Measurements from ENCODE around the gene INAFM2. TPM values are rescaled to one million over a fixed set of nuclear protein-coding genes. Genes with fewer than 3 reads are reported as not detected.

The INAFM2 gene
- total RNA-seq, 2 donors from 2014 or later, result 9.2 to 48.3 TPM

- Mint-ChIP-seq H3K4me1 (peaks cover 4% of the 10 kb centered on the region), H3K4me3 (no peak overlapping the region), H3K36me3 (ENCODE audit: low read depth) (peaks cover 4% of the 10 kb centered on the region), H3K27ac (no peak overlapping the region), H3K27me3 (no peaks in the 10 kb centered on the region)
- H3K9me3 ChIP-seq (ENCODE audit: control insufficient read depth, low read length, poor library complexity, severe bottlenecking), result no peaks in the 10 kb centered on the region
- ATAC-seq (no peak), DNase-seq (no peak)
These were observed 31.2 kb upstream of the INAFM2 start for GRCh38 chr15:40292246-40292645.

- Mint-ChIP-seq H3K27ac (peak overlapping the region; percentile 37), H3K4me1 (peaks cover 6% of the 10 kb centered on the region), H3K36me3 (ENCODE audit: low read depth) (peaks cover 6% of the 10 kb centered on the region), H3K27me3 (no peaks in the 10 kb centered on the region), H3K4me3 (no peak overlapping the region)
- DNase-seq, result no peak
- H3K9me3 ChIP-seq (ENCODE audit: control insufficient read depth, low read length, poor library complexity, severe bottlenecking), result no peaks in the 10 kb centered on the region
- no peak for ATAC-seq
These were observed 30.5 kb upstream of the INAFM2 start for GRCh38 chr15:40293006-40293405.

GRCh38 chr15:40293905-40294895 lies 29.3 kb upstream of the INAFM2 start:
- H3K9me3 ChIP-seq (ENCODE audit: control insufficient read depth, low read length, poor library complexity, severe bottlenecking), result no peaks in the 10 kb centered on the region
- no peak overlapping the region for H3K27ac Mint-ChIP-seq
- no peaks in the 10 kb centered on the region for H3K27me3 Mint-ChIP-seq
- peaks cover 6% of the 10 kb centered on the region for H3K4me1 Mint-ChIP-seq
- no peak overlapping the region for H3K4me3 Mint-ChIP-seq
- ATAC-seq (no peak), DNase-seq (no peak)
- H3K36me3 Mint-ChIP-seq (ENCODE audit: low read depth), result peaks cover 6% of the 10 kb centered on the region

GRCh38 chr15:40295297-40295696 lies 28.2 kb upstream of the INAFM2 start:
- no peak for ATAC-seq
- H3K9me3 ChIP-seq (ENCODE audit: control insufficient read depth, low read length, poor library complexity, severe bottlenecking), result no peaks in the 10 kb centered on the region
- Mint-ChIP-seq H3K27ac (no peak overlapping the region), H3K4me3 (no peak overlapping the region), H3K27me3 (no peaks in the 10 kb centered on the region), H3K36me3 (ENCODE audit: low read depth) (peaks cover 4% of the 10 kb centered on the region), H3K4me1 (peaks cover 4% of the 10 kb centered on the region)
- no peak for DNase-seq

- no peaks in the 10 kb centered on the region for H3K9me3 ChIP-seq (ENCODE audit: control insufficient read depth, low read length, poor library complexity, severe bottlenecking)
- ATAC-seq, result no peak
- Mint-ChIP-seq H3K27ac (peak overlapping the region; percentile 68), H3K27me3 (no peaks in the 10 kb centered on the region), H3K36me3 (ENCODE audit: low read depth) (peaks cover 4% of the 10 kb centered on the region), H3K4me3 (no peak overlapping the region), H3K4me1 (peaks cover 4% of the 10 kb centered on the region)
- no peak for DNase-seq
These were observed 27.5 kb upstream of the INAFM2 start for GRCh38 chr15:40295877-40296560.

GRCh38 chr15:40296561-40297230 lies 26.8 kb upstream of the INAFM2 start:
- Mint-ChIP-seq H3K27me3 (no peaks in the 10 kb centered on the region), H3K4me3 (no peak overlapping the region), H3K36me3 (ENCODE audit: low read depth) (peaks cover 4% of the 10 kb centered on the region), H3K4me1 (peaks cover 4% of the 10 kb centered on the region), H3K27ac (peak overlapping the region; percentile 68)
- ATAC-seq, result no peak
- DNase-seq, result no peak
- H3K9me3 ChIP-seq (ENCODE audit: control insufficient read depth, low read length, poor library complexity, severe bottlenecking), result no peaks in the 10 kb centered on the region

GRCh38 chr15:40297356-40297755 lies 26.1 kb upstream of the INAFM2 start:
- peaks cover 4% of the 10 kb centered on the region for H3K36me3 Mint-ChIP-seq (ENCODE audit: low read depth)
- no peak for ATAC-seq

GRCh38 chr15:40298216-40298935 lies 25.1 kb upstream of the INAFM2 start:
- Mint-ChIP-seq H3K27ac (no peak overlapping the region), H3K4me3 (no peak overlapping the region), H3K36me3 (ENCODE audit: low read depth) (peaks cover 4% of the 10 kb centered on the region), H3K4me1 (peaks cover 4% of the 10 kb centered on the region), H3K27me3 (no peaks in the 10 kb centered on the region)
- no peaks in the 10 kb centered on the region for H3K9me3 ChIP-seq (ENCODE audit: control insufficient read depth, low read length, poor library complexity, severe bottlenecking)
- ATAC-seq, result no peak
- no peak for DNase-seq

More at GRCh38 chr15:40297356-40297755, 26.1 kb upstream of the INAFM2 start:
- no peak overlapping the region for H3K4me3 Mint-ChIP-seq
- no peaks in the 10 kb centered on the region for H3K27me3 Mint-ChIP-seq
- no peak overlapping the region for H3K27ac Mint-ChIP-seq
- no peaks in the 10 kb centered on the region for H3K9me3 ChIP-seq (ENCODE audit: control insufficient read depth, low read length, poor library complexity, severe bottlenecking)
- peaks cover 4% of the 10 kb centered on the region for H3K4me1 Mint-ChIP-seq
- DNase-seq, result no peak

GRCh38 chr15:40300367-40300766 lies 23.1 kb upstream of the INAFM2 start:
- H3K4me3 Mint-ChIP-seq, result no peak overlapping the region
- no peak for ATAC-seq
- no peaks in the 10 kb centered on the region for H3K27me3 Mint-ChIP-seq
- H3K4me1 Mint-ChIP-seq, result peaks cover 13% of the 10 kb centered on the region
- H3K36me3 Mint-ChIP-seq (ENCODE audit: low read depth), result peaks cover 4% of the 10 kb centered on the region
- H3K9me3 ChIP-seq (ENCODE audit: control insufficient read depth, low read length, poor library complexity, severe bottlenecking), result no peaks in the 10 kb centered on the region
- no peak for DNase-seq
- no peak overlapping the region for H3K27ac Mint-ChIP-seq

- no peaks in the 10 kb centered on the region for H3K9me3 ChIP-seq (ENCODE audit: control insufficient read depth, low read length, poor library complexity, severe bottlenecking)
- Mint-ChIP-seq H3K4me3 (no peak overlapping the region), H3K27me3 (no peaks in the 10 kb centered on the region), H3K4me1 (peaks cover 13% of the 10 kb centered on the region), H3K27ac (no peak overlapping the region), H3K36me3 (ENCODE audit: low read depth) (peaks cover 4% of the 10 kb centered on the region)
- DNase-seq (no peak), ATAC-seq (no peak)
These were observed 22.7 kb upstream of the INAFM2 start for GRCh38 chr15:40300771-40301170.

- Mint-ChIP-seq H3K36me3 (ENCODE audit: low read depth) (peaks cover 2% of the 10 kb centered on the region), H3K4me3 (no peak overlapping the region), H3K27ac (no peak overlapping the region), H3K27me3 (no peaks in the 10 kb centered on the region), H3K4me1 (peaks cover 19% of the 10 kb centered on the region)
- no peak for DNase-seq
- ATAC-seq, result no peak
- H3K9me3 ChIP-seq (ENCODE audit: control insufficient read depth, low read length, poor library complexity, severe bottlenecking), result no peaks in the 10 kb centered on the region
These were observed 21.9 kb upstream of the INAFM2 start for GRCh38 chr15:40301467-40302179.

GRCh38 chr15:40302288-40302886 lies 21.1 kb upstream of the INAFM2 start:
- Mint-ChIP-seq H3K27ac (no peak overlapping the region), H3K36me3 (ENCODE audit: low read depth) (peaks cover 2% of the 10 kb centered on the region), H3K27me3 (no peaks in the 10 kb centered on the region), H3K4me3 (no peak overlapping the region), H3K4me1 (peaks cover 19% of the 10 kb centered on the region)
- DNase-seq (no peak), ATAC-seq (no peak)
- no peaks in the 10 kb centered on the region for H3K9me3 ChIP-seq (ENCODE audit: control insufficient read depth, low read length, poor library complexity, severe bottlenecking)
